ENCODE measurements around the gene FRMD7.
"Not testable (repeated sequence)": the region's sequence is repeated elsewhere in the genome, so short reads cannot be mapped to it uniquely, and the experiment has no call there.

Gene FRMD7, protein sequence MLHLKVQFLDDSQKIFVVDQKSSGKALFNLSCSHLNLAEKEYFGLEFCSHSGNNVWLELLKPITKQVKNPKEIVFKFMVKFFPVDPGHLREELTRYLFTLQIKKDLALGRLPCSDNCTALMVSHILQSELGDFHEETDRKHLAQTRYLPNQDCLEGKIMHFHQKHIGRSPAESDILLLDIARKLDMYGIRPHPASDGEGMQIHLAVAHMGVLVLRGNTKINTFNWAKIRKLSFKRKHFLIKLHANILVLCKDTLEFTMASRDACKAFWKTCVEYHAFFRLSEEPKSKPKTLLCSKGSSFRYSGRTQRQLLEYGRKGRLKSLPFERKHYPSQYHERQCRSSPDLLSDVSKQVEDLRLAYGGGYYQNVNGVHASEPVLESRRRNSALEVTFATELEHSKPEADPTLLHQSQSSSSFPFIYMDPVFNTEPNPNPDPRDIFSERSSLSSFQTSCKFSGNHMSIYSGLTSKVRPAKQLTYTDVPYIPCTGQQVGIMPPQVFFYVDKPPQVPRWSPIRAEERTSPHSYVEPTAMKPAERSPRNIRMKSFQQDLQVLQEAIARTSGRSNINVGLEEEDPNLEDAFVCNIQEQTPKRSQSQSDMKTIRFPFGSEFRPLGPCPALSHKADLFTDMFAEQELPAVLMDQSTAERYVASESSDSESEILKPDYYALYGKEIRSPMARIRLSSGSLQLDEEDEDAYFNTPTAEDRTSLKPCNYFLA

DNA sequence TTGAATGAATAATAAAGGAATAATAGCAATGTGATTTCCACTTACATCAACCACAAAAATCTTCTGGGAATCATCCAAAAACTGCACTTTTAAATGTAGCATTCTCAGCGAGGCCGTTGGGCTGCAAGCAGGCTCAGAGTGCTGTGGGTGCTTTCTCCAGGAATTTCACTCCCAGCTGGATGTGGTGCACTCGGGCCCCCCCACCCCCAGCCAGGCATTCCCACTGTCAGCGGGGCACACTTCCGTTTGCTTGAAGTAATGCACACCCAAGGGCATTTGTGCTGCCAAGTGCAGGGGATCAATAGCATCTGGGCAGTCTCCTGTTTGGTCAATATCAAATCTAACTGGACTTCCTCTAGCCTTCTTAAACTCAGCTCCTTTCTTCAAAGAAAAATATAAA is at the start of gene FRMD7:
Gene FRMD7 (minus strand): TSS at position 278 of the 400 bp plus-strand sequence. CDS start 176 bp downstream, at position 102.
- no peak for DNase-seq

DNA sequence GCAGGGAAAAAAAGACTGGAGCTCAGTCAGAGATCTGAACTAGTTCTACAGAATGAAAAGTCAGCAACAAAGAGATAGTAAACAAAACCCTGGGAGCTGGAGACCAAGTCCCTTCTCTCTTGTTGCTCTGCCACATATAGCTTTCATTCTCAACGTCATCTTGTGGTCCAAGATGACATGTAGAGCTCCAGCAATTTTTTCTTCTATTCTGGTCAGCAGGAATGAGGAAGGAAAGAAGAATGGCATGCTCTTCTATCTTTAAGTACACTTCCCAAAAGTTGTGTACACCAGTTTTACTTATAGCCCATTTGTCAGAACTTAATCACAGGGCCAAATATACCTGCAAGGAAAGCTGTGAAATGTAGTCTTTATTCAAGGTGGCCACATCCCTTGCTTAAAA is 45.8 kb upstream of the FRMD7 start:
- DNase-seq = no peak

DNA sequence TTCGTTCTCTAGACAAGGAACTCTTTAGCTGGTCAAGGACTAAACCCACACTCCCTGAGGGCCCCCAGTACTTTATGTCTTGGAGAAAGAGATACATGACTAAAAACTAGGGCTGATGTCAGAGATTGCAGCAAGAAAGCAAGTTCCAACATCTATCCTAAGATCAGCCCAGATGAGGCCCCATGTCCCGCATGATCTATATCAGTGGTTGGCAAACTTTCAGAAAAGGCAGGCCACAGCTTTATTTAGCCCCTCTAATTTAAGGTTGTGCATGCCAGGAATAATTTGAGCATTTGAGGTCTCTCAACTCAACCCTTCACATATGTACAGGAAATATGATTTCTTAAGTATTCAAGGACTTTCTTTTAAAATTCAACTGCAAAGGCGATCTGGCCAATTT is 44.1 kb upstream of the FRMD7 start:
- no peak for DNase-seq

DNA sequence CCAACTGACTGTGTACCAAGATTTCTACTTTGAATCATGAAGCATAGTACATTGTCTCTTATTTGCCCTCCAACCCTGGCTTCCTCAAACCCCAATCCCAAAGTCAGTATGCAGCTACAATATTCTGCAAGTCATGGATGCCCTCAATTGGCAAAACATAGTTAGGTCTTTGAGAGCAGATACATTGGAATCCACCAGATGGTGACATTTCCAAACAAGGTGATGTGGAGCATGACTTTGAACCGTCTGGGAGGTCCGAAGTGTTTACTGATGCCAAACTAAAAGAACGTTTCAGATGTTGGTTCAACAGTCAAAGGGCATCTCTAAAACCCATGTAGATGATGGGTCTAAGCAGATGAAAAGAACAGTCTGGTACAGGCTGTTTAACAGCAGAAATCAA is 43.7 kb upstream of the FRMD7 start:
- DNase-seq = no peak

DNA sequence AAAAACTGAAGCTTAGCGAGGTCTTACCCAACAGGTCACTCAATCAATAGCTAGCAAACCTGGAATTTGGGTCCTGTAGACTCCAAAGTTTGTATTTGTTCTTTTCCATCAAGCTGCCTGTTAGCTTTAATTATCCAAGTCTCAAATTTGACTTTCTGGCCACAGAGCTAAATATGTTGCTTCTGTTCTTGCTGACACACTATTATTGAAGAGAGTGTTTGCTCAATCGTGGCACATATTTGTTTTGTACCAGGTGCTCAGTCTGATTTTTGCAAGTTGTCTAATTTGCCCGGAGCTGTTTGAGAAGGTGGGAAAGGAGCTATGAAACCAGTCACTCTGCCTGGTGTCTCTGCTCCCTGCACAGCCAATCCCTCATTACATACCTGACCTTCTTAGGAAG is 41.7 kb upstream of the FRMD7 start:
- no peak for DNase-seq

DNA sequence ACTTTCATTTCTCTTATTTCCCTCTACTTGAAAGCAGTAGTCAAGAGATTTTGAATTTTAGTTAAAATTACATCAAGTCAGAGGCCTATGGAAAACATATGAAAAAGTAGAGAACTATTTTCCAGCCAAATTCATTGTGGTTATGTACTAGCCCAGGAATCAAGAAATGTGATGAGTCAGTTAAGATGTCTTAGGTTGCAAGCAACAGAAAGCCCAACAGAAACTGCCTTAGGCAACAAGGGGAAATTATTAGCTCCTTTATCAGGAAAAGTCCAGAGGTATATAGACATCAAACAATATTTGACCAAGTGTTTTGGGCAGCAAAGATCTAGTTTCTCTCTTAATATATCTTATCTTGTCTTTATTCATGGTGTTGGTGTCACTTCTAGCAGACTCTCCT is 37.8 kb upstream of the FRMD7 start:
- no peak for DNase-seq

DNA sequence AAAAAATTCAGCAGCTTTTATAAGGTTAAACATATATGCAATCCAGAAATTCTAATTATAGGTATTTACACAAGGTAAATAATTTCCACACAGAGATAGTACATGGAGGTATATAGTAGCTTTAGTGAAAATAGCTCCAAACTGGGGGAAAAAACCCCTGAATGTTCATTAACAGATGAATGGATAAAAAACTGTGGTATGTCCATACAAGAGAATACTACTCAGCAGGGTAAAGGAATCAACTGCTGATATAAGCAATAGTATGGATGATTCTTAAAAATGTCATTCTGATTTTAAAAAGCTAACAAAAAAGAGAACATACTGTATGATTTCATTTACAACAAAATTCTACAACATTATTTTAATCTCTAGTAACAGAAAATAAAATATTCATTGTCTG is 37.2 kb upstream of the FRMD7 start:
- DNase-seq = no peak

DNA sequence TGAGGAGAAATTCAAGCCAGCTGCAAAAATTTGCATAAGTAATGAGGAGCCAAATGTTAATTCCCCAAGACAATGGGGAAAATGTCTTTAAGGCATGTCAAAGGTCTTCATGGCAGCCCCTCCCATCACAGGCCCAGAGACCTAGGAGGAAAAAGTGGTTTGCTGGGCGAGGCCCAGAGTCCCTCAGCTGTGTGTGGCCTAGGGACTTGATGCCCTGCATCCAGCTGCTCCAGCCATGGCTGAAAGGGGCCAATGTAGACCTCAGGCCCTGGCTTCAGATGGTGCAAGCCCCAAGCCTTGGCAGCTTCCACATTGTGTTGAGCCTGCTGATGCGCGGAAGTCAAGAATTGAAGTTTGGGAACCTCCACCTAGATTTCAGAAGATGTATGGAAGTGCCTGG is 35.3 kb upstream of the FRMD7 start:
- DNase-seq = not testable (repeated sequence)

DNA sequence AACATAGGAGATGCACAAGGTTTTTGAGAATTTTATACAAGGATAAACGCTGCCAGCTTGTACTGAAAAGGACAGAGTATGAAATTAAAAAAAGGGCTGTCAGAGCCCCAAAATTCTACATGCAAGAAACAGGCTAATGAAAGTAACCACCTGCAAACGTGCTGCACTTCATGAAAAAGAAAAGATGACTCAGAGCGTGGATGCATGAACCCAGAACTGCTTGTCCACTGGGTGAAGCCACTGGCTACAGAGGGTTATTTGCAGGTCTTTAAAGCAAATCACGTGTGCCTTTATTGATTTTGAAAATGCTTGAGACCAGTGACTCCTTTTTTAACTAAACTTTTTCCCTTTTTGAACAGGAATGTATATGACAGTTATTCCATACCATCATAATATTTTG is 25.3 kb upstream of the FRMD7 start:
- no peak for DNase-seq

DNA sequence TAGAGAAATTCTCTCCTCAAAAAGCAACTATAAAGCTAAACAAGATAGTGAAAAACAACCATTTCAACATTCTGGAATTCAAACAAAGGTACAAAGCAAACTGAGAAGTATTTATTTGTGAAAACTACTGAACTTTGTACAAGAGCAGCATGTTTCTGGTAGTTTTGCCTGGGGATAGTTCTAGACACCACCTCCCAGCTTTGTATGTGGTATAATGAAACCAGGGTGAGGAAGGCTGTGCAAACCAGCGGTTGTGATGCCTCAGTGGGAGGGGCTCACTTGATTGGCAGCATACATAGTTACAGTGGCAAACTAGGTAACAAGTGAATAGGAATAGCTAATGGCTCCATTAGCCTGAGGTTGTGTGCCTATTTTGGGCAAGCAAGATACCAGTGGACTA is 18.6 kb upstream of the FRMD7 start:
- DNase-seq = no peak

DNA sequence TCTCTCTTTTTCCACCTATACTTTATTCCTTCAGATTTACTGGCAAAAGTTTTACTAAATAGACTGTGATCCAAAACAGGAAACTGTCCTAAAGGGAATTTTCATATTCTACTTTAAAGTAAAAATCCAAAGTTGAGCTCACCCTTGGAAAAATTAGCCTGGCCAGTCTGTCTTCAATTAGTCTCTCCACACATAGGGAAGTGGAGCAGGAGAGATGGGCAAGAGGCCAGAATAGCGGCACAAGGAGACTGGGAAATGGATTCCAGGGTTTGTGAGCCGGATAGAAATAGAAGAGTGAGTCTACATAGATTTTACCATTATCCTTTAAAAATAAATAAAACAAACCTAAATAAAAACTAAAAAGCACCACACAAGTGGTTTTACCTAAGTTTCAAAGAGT is 16.2 kb upstream of the FRMD7 start:
- DNase-seq = no peak

DNA sequence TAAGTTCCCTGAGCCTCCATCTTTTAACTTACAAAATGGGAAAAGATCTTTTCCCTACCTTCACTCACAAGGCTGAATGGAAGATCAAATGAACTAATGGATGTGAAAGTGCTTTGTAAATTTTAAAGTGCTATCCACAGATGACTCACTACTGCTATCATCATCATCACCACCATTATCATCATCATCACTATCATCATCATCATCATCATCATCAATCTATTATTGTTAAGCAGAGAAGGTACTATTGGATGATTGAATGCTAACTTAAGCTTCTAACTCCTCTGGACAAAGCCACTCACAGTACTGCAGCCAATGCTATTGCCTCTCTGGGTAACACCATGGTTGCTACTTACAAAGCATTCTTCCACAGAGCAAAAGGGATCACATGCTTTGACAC is 1.9 kb downstream of the FRMD7 start:
- DNase-seq = no peak

DNA sequence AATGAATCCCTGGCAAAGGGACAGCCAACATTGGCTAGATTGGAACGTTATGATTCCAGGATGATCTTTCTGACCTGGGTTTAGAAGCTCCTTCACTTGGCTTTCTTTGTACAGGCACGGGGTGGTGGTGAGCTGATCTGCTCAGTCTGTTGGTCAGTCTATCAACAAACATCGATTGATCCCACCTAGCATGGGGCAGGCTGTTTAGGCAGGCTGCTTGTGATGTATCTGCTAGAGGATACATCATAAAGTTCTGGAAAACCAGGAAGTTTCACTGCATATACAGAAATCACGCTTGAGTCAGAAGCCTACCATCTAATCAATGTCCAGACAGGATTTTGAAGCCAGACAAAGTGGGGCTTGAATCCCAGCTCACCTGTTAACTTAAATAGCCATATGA is 6.9 kb downstream of the FRMD7 start:
- no peak for DNase-seq

DNA sequence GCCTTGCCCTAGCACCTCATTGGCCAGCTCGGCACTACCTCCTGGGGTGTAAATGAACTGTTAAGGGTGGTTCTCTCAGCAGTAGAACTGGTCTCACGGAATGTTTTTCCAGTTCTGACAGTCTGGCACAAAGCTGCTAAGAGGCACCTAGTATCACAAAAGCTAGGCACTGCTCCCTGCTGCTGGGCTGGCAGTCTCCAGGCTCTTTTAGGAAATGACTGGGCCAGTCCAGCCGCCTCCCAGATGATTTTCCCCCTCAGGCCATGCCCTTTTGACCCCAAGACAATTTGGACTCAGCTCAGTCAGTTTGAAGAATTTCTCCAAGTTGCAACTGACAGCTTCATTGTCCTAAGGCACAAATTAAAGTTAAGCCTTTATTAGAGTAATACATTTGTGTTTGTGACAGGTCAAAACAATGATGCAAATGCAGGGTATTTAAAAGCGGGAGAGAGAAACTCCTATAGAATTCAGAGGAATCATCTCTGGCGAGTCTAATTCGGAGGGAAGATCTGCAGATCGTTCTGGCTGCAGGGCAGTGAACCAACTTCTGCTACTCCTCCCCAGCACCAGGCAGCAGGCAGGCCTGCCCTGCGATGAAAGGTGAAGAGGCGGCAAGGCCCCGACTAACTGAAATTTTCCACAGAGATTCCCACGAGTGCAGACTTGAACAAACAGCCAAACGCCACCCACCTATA is 7.9 kb downstream of the FRMD7 start:
- DNase-seq = no peak

DNA sequence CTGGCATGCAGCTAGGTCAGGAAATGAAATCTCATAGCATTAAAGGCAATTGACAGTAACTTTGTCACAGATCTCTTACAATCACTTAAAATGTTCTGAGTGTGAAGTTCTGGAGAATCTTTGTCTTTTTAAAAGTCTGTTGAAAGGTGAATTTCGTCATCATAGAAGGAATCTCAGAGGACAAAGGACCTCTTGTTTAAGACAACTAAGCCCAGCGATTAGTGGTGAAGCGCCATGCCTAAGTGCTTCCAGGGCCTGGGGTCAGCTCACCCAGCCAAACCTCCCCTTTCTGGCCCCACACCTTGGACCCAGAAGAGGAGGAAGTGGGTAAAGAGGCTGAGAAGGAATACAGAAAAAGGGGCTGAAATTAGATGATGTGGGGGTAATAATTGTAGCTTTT is 8.5 kb downstream of the FRMD7 start:
- DNase-seq = no peak

DNA sequence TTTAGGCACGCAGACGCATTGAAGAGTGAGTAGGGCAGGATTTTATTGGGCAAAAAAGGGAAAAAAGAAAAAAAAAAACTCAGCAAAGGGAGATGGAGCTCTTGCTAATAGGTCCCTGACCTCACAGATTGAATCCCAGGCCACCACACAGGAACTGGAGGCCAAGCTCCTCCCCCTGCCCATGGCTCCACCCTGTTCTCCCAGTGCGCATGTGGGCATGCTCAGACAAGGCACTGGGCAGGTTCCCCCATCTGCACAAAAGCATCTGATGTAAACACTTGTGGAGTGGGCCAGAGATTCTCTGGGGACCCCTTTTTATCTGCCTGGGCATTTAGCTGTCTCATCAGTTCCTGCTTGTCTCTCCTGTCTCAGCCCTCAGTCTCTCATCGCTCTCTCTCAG is 9.5 kb downstream of the FRMD7 start:
- DNase-seq = no peak

DNA sequence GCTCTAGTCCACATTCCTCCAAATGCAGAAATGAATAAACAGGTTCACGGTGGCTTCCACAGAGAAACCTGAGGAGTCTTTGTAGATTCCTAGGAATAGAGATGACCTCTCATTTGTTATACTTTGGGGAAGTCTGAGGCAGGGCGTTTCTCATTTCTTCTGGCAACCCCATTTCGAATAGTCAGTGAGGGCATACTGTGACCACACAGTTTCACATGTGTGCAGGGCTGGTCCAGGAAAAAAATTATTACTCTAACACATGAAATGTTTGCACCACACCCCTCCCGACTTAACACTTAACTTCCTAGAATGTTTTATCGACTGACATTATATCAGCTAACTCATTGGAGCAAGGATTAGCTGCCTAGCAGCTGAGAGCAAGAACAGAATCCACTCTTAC is 12.0 kb downstream of the FRMD7 start:
- no peak for DNase-seq

DNA sequence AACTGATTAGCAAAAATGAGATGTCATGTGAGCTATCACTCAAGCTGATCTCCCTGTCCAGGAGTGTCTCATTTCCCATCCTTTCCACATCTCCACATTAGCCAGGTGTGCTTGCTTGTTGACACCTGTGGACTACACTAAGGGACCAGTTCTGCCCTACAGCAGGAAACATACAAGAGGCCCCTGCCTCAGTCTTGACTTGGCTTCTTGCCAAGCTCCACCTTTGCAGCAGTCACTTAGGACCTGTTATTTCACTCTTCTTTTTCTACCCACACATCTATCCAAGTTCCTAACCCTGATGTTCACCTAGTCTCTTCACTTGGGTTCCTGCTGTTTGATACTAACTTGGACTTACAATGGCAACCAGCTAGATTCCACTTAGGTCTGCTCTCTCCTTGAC is 13.2 kb downstream of the FRMD7 start:
- DNase-seq = no peak

DNA sequence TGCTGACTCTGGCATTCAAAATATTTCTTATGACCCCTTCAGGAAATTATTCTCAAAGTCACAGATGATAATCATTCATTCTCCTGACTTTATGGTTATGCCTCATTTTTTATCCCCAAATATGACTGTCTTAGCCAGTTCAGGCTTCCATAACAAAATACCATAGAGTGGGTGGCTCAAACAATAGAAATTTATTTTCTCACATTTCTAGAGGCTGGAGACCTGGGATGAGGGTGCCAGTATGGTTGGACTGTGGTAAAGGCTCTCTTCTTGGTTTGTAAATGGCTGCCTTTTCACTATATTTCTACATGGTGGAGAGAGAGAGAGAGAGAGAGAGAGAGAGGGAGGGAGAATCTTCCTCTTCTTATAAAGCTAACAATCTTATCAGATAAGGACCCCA is 20.5 kb downstream of the FRMD7 start:
- no peak for DNase-seq

DNA sequence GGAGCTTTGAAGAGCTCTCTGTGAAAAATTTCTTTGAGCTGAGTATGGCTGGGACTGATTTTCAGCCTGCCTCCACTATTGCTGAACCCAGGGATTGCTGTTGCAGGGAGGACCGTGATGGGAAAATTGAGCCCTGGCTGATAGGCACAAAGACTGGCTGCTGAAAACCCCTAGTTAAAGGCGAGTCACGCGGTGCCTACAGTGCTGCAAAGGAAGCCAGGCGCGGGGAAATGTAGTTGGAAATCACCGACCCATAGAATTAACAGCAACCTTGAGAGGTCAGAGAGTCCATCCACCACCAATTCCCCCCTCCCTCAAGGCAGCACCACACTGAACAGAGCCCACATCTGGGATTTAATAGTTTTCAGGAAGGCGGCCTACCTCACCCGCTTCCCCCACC is 26.0 kb downstream of the FRMD7 start:
- DNase-seq = no peak

DNA sequence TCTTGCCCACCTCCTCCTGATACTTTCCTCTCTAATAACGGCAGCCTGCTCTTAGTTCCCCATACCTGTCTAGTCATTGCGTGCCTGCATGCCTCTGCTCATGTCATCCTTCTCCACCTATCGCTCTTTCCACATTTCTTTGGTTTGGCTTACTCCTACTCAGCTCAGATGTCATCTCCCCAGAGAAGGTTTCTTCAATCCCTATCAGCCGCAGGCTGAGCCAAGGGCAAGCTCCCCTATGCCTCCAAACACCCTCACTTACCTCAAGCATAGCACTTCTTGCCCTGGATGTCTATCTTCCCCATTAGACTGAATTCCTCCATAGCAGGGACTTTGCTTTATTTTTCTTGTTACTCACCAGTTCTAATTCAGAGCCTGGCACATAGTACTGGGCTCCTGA is 26.6 kb downstream of the FRMD7 start:
- DNase-seq = no peak

DNA sequence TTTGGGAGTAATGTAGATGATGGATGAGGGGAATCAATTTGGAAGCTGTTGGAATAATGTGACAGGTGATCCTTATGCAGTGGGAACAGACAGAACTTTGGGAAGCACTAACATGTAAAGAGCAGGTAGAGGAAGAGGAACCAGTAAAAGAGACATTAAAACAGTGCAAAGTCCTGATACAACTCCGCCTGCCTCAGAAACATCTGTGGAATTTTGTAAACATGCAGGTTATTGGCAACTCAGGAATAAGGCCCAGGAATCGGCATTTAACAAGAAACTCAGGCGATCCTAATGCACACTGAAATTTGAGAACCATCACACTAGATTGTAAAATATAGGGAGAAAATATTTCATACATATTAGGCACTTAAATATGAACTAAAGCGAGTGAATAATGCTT is 29.1 kb downstream of the FRMD7 start:
- DNase-seq = not testable (repeated sequence)

DNA sequence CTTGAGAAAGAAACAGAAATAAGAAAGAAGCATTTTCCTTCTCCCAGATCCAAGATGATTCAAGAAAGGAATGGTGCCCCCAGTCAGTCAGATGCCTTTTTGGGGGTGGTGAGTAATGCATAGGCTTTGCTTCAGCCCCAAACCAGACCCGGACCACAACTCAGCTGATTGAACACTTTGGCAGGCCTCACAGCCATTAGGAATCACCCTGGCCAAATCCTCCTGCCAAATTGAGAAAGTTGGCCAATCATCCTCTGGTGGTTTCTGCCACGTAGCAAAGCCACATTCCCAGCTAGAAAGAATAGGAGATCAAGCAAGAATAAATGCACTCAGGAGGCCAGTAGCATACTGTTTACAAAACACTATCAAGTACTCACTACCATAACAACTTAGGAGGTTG is 33.7 kb downstream of the FRMD7 start:
- no peak for DNase-seq

DNA sequence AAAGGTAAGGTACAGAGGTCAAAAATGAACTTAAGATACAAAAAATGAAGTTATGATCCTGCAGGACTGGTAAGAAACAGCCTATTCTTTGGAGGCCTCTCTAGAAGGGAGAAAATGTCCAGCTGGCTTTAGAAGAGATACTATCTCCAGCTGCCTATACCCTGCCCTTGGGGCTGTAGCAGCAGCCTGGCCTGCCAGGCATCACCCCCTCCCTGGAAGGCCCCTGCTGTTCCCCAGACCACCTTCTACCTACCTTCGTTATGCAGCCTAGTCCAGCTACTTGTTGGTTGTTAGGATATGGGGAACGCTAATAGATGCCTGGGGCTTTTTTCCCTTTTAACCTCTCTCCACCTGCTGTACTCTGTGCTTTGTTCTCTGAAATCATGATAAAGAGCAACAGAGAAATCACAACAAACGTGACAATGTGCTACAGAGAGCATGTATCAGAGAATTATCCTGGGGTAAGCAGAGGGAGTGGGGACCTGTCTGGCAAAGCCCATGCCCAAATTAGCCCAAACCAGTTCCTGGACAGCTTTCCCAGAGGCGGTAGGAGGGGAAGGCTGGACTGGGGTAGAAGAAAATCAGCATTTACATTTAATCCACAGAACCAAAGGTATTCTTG is 34.5 kb downstream of the FRMD7 start:
- DNase-seq = no peak
